Measurements from ENCODE around the gene INO80B.

The INO80B gene

DNA sequence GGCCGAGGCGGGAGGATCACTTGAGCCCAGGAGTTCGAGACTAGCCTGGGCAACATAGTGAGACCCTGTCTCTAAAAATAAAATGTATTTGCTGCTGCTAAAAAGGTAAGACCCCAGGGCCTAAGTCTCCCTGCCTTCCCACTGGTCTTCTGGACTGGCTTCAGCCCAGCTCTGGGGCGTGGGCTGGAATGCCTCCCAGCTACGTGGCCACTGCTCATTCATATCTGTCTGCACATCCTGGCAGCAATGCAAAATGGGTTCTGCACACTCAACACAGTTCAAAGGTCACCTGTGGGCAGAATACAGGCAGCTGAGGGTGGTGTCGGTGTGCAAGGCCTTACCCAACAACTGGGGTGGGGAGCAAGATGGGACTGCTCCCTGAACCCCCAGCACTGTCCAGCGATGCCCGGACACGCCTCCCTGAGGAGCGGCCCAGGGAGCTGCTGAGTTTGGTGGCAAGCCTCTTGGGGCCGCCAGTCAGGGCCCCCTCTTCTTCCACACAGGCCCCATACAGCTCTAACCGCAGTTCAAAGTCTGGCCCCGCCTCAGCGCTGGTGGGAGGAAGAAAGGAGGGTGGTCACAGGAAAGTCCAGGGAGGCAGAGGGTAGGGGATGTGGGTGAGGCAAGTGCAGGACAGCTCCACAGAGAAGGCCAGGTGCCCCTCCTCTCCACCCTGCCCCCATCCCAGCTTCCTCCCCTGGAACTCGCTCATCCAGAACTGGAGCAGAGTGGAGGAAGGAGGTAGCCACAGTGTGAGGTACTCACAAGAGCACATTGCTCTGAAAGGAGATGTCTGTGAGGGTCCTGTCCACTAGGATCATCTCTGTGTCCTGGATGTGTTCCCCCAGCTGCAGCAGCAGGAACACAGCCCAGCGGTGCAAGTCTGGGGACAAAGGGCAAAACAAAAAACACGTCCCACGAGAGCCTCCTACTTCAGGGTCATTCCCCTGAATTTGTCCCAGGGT lies 25.1 kb upstream of the INO80B start:
- TF ChIP-seq TAF1 (IDR thresholded peaks at IDR 0.05; ENCODE audit: borderline replicate concordance, insufficient read depth, low read length) (no peak), SIN3A (IDR thresholded peaks at IDR 0.05; ENCODE audit: borderline replicate concordance, insufficient read depth, low read length) (no peak), FOXP2 (optimal IDR thresholded peaks at IDR 0.05; ENCODE audit: borderline replicate concordance, extremely low read depth, extremely low read length, insufficient read depth) (no peak), POLR2AphosphoS5 (IDR thresholded peaks at IDR 0.05; ENCODE audit: low read depth, low read length) (no peak)
- TF ChIP-seq, protein P1, sequence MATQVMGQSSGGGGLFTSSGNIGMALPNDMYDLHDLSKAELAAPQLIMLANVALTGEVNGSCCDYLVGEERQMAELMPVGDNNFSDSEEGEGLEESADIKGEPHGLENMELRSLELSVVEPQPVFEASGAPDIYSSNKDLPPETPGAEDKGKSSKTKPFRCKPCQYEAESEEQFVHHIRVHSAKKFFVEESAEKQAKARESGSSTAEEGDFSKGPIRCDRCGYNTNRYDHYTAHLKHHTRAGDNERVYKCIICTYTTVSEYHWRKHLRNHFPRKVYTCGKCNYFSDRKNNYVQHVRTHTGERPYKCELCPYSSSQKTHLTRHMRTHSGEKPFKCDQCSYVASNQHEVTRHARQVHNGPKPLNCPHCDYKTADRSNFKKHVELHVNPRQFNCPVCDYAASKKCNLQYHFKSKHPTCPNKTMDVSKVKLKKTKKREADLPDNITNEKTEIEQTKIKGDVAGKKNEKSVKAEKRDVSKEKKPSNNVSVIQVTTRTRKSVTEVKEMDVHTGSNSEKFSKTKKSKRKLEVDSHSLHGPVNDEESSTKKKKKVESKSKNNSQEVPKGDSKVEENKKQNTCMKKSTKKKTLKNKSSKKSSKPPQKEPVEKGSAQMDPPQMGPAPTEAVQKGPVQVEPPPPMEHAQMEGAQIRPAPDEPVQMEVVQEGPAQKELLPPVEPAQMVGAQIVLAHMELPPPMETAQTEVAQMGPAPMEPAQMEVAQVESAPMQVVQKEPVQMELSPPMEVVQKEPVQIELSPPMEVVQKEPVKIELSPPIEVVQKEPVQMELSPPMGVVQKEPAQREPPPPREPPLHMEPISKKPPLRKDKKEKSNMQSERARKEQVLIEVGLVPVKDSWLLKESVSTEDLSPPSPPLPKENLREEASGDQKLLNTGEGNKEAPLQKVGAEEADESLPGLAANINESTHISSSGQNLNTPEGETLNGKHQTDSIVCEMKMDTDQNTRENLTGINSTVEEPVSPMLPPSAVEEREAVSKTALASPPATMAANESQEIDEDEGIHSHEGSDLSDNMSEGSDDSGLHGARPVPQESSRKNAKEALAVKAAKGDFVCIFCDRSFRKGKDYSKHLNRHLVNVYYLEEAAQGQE (IDR thresholded peaks at IDR 0.05; ENCODE audit: insufficient read depth in 1 of 2, low read depth in 2 of 2, low read length in 2 of 2): no peak

DNA sequence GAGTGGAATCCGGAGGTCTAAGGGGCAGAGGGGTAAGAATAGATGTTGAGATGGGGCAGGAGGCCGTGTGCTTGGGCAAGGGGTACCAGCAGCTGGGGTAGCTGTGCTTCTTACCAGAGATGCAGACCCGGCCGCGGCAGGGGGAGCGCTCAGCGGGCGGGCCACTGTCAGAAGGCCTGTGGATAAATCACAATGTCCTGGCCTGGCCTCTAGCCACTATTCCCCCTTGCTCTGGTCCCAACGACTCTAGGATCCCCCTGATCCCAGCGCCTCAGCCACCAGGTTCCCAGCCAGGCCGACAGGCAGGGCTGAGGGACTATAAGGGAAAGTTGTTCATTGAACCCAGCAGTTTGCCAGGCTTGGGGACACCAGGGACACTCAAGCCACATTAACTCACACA lies 24.4 kb upstream of the INO80B start:
- TF ChIP-seq POLR2AphosphoS5 (IDR thresholded peaks at IDR 0.05; ENCODE audit: low read depth, low read length): no peak
- TF ChIP-seq FOXP2 (optimal IDR thresholded peaks at IDR 0.05; ENCODE audit: borderline replicate concordance, extremely low read depth, extremely low read length, insufficient read depth): no peak
- no peak for TF ChIP-seq TAF1 (IDR thresholded peaks at IDR 0.05; ENCODE audit: borderline replicate concordance, insufficient read depth, low read length)
- TF ChIP-seq SIN3A (IDR thresholded peaks at IDR 0.05; ENCODE audit: borderline replicate concordance, insufficient read depth, low read length): no peak
- TF ChIP-seq, protein P1 (IDR thresholded peaks at IDR 0.05; ENCODE audit: insufficient read depth in 1 of 2, low read depth in 2 of 2, low read length in 2 of 2): no peak

DNA sequence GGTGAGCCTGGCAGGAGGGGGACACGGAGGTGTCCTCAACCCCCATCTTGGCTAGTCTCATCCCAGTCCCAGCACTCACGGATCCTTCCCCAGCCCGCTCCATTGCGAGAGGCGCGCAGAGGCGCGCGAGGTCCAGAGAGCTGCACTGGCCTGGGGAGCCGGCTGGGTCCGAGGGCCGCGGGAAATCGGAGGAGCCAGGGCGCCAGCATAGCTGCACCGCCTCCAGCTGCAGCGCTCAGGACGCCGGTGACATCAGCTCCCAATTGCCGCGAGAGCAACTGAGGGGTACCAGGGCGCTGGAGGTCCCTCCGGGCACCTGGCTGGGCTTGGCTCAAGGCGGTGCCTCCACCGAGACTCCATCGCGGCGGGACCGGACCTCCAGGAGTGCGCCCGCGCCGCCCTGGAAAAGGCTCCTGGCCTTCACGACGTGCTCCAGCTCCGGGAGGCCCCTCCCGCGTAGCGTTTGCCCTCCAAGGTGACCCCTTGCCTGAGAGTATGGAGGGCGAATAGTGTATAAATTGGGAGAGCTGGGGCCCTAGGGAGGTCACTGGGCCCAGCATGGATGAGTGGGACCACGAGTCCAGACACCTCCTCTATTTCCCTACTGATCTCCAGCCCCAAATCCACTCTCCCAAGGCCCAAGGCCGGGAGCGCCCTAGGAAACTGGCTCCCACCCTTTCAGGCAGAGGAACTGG lies 18.6 kb upstream of the INO80B start:
- TF ChIP-seq SIN3A (IDR thresholded peaks at IDR 0.05; ENCODE audit: borderline replicate concordance, insufficient read depth, low read length): no peak
- TF ChIP-seq, protein P1 (IDR thresholded peaks at IDR 0.05; ENCODE audit: insufficient read depth in 1 of 2, low read depth in 2 of 2, low read length in 2 of 2): no peak
- no peak for TF ChIP-seq FOXP2 (optimal IDR thresholded peaks at IDR 0.05; ENCODE audit: borderline replicate concordance, extremely low read depth, extremely low read length, insufficient read depth)
- TF ChIP-seq TAF1 (IDR thresholded peaks at IDR 0.05; ENCODE audit: borderline replicate concordance, insufficient read depth, low read length): no peak
- no peak for TF ChIP-seq POLR2AphosphoS5 (IDR thresholded peaks at IDR 0.05; ENCODE audit: low read depth, low read length)

DNA sequence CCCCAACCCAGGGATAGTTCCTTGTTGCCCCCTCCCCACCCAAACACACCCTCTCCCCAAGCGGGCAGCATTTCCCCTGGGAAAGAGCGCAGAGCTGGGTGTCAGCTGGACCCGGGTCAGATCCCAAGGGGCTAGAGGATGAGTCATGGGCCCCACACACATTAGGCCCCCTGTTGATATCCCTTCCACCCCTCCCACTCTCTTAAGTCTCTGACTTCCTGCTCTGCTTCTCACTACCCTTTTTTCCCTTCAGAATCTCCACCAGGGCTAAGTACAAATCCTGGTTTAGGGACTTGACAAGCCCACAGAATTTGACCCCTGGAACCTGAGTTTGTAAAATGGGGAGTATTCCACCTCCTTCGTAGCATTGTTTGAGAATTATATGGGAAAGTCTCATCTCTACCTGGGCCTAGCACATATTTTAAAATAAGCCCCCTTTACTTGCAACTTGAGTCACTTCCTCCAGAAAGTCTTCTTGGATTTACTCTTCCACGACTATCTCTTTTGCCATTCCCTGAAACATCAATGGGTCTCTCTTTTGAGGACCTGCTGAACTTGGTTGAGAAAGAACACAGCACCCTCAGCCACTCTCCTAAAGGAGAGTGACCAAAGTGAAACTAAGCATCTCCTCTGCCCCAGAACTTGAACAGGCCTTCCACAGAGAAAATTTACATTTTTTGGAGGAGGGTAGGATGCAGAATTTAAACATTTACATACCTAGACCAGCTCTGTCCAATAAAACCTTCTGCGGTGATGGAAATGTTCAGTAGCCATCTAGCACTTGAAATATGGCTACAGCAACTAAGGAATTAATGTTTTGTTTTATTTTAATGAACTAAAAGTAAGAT lies 17.8 kb upstream of the INO80B start:
- TF ChIP-seq TAF1 (IDR thresholded peaks at IDR 0.05; ENCODE audit: borderline replicate concordance, insufficient read depth, low read length) (no peak), POLR2AphosphoS5 (IDR thresholded peaks at IDR 0.05; ENCODE audit: low read depth, low read length) (no peak), SIN3A (IDR thresholded peaks at IDR 0.05; ENCODE audit: borderline replicate concordance, insufficient read depth, low read length) (no peak), FOXP2 (optimal IDR thresholded peaks at IDR 0.05; ENCODE audit: borderline replicate concordance, extremely low read depth, extremely low read length, insufficient read depth) (no peak)
- TF ChIP-seq, protein P1 (IDR thresholded peaks at IDR 0.05; ENCODE audit: insufficient read depth in 1 of 2, low read depth in 2 of 2, low read length in 2 of 2): no peak

Data from PFSK-1 (cell line).